HG03457 (cell line): Measurements from ENCODE around the gene RFT1.
A peak's percentile ranks its signal among the peaks of the same experiment; 100 is the strongest.
"Not testable (repeated sequence)": the region's sequence is repeated elsewhere in the genome, so short reads cannot be mapped to it uniquely, and the experiment has no call there.

Experiments used
- ATAC-seq: cut with Tn5 transposase; IDR thresholded peaks from one replicate; pipeline ENCODE4 v1.9.1; 2021; ENCODE audit warnings: moderate number of reproducible peaks; ENCODE audit not compliant: unreplicated experiment

Gene RFT1

DNA sequence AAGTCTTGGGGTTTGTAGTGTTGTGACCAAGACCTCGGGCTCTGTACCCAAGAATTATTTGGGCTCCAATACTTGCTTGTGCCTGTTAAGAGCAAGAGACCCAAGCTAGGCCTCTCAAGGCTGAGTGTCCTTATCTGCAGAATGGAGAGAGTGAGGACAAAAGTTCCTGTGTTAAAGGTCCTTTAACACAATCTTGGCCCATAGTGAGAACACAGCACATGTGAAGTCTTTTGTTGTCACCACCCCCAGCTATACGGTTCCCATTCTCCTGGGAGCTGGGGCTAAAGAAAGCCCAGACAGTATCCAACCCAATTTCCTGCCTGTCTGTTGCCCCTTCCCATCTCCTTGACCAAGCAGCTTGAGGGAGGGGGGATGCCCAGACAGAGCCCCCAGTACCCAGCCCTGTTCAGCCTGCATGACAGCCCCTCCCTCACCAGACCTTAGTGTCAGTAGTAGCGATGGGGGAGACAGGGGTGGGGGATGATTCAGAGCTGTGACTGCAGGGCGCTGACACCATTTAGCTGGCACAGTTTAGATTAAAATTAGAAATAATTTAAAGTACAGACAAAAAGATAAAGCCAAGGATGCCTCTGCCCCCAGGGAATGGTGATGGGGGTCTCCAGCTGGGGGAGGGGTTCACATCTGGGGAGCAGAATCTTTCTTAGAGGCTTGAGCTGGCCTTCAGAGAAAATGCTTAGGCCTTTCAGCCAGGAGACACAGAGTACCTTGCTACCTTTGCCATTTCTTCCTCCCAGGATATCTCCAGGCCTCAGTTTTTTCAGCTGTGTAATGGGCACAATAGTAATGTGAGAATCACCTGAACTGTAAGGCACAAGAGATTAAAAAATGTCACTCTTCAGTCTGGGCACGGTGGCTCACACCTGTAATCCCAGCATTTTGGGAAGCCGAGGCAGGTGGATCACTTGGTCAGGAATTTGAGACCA is 33.5 kb upstream of the RFT1 start:
- no peak for ATAC-seq

- no peak for ATAC-seq
Measured at GRCh38 chr3:53162672-53163443, 32.6 kb upstream of the RFT1 start.

DNA sequence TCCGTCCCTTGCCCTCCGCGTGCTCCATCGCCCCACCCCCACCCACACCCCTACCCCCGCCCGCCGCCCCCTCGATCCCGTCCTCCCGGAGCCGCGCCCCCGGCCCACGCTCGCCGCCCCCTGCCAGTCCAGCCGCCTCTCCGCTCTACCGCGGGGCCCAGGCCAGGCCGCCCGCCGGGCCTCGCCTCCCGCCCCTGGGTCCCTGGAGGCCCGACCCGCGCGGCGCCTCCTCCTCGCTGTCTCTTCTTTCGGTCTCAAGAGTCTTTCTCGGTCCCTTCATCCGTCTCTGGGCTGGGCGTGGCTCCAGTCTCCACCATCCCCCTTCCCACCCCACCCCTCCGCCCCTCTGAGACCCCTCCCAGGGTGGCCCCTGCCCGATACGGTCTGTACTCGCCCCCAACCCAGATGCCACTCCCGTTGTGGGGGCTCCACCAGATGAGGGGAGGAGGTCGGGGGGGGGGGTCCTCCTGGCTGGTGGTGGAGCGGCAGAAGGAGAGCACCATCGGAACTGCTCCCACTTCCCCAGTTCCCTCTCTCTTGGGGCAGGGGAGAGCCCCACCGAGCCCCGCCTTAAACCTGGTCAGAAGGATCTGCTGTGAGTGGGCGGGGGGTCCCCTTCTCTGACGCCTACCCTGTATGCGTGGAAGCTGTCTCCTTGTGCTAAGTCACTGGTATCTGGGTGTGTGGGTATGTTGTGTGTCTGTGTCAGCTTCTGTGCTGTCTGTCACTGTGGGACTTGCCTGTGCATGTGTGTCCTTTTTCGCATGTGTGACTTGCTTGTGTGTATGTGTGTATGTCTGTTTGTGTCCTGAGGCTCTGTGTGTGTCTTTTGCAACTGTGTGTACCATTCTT is 31.8 kb upstream of the RFT1 start:
- no peak for ATAC-seq

DNA sequence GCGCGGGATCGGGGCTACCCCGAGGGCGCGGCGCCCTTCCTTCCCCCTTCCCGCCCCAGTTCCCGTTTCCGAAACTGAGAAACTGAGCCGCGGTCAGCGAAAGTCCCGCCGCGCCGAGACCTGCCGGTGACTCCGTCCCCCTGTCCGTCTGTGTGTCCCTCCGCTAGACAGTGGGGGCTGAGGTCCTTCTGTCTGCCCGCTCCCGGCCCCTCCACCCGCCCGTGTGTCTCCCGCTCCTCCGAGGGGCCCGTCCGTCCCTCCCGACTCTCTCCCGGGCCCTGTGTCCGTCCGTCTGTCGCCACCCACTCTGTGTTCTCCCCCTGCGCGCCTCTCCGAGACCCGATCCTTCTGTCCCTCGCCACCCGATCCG is 31.2 kb upstream of the RFT1 start:
- ATAC-seq, result peak; percentile 5

DNA sequence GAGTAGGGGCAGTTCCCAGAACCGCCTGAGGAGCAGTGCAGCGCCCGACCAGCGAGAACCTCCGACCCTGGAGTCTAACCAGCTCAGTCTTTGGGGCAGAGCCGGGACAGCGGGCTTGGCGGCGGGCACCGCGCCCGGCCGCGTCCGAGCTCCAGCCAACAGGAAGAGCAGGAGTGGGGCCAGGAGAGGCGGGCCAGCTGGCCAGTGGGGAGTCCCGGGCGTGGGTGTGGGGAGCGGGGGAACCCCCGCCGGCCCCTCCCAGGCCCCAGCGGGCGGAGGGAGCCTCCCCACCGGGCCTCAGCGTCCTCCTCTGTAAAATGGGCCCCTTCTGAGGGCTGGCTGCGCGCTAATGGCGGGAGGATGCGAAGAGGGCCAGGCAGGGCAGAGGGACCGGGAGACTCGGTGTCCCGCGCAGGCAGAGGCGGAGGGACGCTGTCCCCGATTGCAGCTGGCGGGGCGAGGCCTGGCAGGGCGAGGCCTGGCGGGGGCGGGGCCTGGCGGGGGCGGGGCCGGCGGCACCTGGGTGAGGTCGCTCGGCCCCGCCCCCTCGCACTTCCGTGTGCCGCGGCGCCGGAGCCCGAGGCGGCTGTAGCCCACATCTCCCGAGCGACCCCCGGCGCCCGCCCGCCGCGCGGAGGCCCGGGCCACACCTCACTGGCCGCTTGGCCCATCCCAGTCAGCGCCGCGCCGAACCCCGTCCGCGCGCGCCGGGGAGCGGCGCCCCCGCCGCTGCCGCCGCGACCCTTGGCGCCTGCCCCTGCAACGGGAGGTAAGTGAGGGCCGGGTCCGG is 30.6 kb upstream of the RFT1 start, which contains the start of gene PRKCD:
TSS of gene PRKCD (plus strand) at position 550 of the 790 bp plus-strand sequence. CDS start 17,214 bp downstream, outside the sequence.
- peak; percentile 38 for ATAC-seq

DNA sequence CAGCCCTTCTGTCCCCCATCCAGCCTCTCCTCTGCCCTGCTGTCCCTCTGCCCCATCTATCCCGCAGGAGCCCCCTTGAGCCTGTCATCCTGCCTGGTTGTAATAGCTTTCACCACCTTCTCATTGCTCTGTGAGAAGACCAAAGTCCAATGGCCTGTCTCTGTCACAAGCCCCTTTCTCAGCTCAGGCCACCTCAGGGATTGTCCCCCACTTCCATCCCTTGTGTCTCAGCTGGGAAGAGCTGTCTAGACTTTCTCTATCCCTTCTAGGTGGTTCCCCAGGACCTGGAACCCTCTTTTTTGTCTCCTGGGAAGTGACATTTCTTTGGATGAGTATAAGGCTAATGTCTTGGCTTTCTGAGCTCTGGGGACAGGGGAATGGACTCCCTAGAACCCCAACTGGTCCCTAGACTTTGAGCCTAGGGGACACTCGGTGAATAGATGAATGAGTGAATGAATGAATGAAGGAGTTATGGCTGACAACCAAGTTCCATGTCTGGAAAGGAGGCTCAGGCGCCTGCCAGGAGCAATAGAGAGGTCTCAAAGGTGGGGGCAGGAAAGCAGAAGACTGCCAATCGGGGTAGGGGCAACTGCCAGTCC is 29.9 kb upstream of the RFT1 start:
- ATAC-seq, result no peak

GRCh38 chr3:53159156-53160060 is 29.2 kb upstream of the RFT1 start:
- no peak for ATAC-seq

GRCh38 chr3:53158765-53159155 is 28.5 kb upstream of the RFT1 start:
- no peak for ATAC-seq

DNA sequence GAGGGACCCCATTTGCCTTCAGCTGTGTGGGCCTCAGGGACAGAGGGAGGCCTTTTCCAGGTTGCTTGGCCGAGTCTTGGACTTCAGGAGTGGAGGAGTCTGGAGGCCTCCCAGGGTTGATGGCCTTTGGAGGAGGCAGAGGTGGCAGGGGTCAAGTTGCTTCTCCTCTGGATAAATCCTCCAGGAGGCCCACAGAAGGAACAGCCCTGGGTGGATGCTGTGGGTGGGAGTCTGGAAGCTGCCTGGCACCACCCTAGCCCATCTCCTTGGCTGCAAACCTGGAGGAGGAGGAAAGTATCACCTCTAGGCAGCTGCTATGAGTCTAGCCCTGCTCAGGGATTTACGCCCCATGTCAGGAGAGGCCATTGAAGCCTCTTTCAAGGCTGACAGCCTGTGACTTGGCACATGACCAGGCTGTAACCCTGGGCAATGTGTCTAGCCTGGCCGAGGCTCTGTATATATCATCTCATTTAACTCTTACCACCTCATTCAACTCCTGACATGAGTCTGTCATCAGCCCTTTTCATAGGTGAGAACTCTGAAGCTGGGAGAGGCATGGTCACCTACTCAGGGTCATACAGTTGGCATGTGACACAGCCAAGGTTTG is 27.8 kb upstream of the RFT1 start:
- no peak for ATAC-seq

GRCh38 chr3:53156368-53156834 is 26.2 kb upstream of the RFT1 start:
- ATAC-seq, result no peak

GRCh38 chr3:53155760-53156159 is 25.5 kb upstream of the RFT1 start:
- ATAC-seq, result no peak

- no peak for ATAC-seq
Measured at GRCh38 chr3:53154881-53155285, 24.6 kb upstream of the RFT1 start.

DNA sequence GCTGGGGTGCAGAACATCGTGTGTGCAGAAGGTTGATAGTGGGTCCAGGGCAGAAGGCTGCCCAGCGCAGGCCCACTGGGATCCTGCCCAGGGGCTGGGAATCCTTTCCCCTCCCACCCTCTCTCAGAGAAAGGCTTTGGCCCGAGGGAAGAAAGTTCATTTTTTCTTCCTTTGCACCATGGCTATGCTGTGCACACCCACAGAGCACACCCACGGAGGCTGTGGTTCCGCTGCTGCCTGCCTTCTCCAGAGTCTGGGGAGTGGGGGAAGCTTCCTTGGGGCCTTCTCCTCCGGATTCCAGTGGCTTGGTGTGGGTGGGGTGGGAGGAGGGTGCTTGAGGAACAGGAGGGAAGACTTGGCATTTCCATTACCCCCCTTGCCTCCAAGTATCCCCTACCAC is 23.7 kb upstream of the RFT1 start:
- ATAC-seq, result no peak

DNA sequence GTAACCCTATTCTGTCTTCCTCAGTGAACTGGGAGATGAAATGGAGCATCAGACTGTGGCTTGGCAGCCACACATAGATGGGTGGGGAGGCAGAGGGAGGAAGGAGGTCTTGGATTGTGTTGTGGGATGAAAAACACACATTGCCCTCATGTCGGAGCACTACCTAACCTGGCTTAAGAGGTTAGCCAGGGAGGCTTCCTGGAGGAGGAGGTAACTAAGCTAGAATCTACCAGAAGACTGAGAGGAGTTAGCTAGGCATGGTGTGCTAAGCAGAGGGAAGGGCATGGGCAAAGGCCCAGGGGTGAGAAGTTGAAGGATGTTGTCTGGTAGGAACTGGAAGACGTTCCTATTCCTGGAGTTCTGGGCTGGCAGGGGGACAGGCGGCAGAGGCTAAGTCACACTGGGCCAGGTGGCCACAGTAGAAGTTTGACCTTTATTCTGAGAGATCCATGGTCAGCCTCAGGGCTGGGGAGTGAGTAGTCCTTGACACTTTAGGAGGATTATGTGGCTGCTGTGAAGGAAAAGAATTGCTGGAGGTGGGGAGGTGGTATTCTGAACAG is 23.1 kb upstream of the RFT1 start:
- no peak for ATAC-seq

- ATAC-seq, result no peak
Measured at GRCh38 chr3:53151870-53152660, 21.8 kb upstream of the RFT1 start.

DNA sequence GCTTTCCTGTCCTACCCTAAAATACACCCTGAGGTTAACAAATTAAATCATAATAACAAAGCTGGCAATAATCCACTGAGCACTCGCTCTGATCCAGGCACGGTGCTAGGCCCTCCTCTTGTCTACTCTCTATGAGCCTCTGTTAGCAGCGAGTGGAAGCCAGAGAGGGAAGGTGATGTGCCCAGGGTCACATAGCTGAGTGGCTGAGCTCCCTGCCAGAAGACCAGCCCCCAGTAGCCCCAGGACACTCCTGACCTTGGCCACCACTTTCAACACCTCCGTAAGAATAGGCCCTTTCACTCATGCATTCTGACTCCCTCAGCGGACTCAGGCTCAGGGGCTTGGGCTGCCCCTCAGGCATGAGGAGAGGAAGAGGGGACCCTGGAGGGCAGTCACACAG is 21.2 kb upstream of the RFT1 start:
- ATAC-seq, result no peak

GRCh38 chr3:53151086-53151438 is 20.8 kb upstream of the RFT1 start:
- ATAC-seq, result not testable (repeated sequence)
